ENCODE measurements around the gene ELL.
"Not testable (repeated sequence)": the region's sequence is repeated elsewhere in the genome, so short reads cannot be mapped to it uniquely, and the experiment has no call there.

ELL gene

DNA sequence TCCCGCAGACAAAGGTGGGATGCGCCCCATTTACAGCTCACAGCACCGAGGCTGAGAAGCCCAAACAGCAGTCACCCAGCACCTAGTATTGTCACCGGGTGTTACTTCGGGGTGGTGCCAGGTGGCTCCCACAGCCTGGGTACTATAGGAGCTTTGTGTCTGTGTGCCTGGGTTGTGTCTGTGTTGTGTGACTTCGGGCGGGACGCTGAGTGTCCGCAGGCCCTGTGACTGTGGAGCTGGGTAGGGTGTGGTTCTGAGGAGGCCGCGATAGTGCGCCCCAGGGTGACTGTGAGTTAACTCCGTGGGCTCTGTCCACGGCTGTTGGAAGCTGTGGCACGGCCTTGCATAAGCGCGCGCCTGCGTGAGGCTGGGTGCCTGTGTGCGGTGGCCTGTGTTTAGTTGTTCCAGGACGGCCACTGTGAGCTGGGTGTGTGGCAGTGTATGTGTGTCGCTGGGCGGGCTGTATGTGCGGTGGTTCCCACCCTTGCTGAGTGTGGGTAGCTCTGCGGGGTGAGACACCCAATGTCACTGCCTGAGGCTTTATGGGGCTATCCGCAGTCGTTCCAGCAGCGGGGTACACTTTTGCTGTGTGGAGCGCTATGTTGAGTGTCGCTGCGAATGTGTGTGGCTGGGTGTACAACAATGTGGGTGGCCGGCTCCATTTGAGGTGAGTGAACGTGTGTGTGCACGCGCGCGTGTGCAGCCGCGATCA is 103.2 kb downstream of the ELL start:
- DNase-seq = no peak

DNA sequence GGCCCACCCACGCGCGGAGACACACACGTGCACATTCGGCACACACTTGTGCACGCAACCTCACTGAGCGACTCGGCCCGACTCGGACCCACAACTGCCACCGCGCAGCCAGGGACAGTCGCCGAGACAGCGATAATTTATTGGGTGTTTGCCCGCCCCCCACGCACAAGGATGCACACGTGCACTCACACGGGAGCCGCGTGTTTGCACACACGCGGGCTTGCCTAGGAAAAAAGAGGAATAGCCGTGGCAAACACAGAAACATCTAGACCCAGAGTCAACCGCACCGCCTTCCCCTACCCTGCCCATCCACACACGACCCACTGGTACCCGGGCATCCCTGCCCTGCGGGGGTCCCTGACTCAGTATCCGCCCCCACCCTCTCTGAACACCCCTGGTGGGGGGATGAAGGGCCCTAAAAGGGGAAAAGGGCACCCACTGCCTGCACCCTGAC is 103.8 kb downstream of the ELL start:
- DNase-seq = no peak

DNA sequence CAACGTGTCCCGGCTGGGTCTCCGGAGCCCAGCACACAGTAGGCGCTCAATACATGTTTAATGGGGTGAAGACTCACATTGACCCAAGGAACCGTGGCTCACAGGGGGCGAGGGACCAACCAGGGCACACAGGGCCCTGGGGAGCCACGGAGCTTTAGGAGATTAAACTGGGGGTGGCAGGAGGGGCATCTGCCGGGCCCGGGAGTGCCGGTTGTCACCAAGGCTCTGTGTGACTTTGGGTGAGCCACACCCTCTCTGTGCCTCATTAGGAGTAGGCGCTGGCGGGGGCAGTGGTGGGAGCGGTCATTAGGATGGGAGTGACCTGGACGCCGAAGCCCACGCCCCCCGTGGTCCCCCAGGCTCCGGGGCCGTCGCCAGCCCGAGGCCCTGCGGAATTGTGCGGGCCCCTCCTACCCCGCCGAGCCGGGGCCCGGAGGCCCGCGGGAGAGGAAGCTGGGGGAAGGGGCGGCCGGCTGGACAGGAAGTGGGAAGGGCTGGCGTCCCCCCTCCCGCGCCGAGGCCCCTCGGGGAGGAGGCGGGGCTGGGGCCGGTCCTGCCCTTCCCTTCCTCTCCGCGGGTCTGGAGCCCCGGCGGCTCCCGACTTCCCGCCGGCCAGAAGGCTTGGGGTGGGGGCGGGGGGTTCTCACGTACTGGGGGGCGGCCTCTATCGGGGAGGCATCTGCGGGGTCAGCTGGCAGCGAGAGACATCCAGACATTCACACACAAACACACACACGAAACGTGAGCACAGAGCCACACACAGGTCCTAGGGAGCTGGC is 104.4 kb downstream of the ELL start:
- peak; percentile 14 for DNase-seq

DNA sequence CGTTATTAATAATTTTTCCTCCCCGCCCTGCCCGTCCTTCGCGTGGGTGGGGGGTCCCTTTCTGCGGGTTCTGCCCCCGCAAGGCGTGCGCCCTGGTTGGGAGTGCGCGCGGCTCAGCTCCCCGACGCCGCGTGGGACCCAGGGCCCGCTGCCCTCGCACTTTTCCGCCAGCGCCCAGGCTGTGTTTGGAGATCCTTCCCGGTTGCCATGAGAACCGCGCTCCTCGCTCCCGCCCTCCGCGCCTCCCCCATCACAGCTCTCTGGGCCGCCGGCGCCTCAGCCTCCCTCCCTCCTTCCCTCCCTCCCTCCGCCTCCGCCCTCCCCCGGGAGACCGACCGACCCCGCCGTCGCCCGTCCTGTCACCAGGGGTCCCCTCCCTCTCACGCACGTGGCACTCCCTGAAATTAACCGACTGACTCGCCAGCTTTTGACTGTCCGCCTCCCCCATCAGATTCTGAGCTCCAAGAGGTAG is 105.1 kb downstream of the ELL start:
- DNase-seq = peak; percentile 32

DNA sequence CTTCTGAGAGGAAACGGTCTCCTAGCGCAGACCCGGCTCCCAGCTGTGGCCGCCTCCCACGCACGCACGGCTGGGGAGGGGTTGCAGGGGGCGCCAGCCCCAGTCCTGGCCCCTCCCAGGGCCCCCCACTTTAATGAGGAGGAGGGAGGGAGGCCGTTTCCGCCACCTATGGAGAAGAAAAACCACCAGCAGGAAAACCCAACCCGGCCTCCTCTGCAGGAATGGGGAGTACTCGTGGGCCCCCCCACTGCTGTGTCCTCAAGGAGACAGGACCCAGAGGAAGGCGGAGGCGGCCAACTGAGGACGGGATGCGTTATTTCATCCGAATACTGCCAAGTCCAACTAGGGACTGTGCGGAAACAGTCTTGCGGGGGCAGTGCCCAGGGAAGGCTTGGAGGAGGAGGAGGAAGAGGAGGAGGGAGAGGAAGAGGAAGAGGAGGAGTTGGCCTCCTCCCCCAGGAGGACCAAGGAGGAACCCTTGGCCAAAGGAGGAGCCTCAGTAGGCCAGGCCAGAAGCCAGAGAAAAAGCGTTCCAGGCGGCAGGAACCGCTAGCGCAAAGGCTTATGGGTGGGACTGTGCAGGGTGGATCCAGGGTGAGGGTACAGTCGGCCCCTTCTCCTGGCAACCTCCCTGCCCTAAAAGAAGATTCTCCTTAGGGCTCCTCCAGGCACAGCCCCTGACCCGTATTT is 106.5 kb downstream of the ELL start:
- DNase-seq = no peak

DNA sequence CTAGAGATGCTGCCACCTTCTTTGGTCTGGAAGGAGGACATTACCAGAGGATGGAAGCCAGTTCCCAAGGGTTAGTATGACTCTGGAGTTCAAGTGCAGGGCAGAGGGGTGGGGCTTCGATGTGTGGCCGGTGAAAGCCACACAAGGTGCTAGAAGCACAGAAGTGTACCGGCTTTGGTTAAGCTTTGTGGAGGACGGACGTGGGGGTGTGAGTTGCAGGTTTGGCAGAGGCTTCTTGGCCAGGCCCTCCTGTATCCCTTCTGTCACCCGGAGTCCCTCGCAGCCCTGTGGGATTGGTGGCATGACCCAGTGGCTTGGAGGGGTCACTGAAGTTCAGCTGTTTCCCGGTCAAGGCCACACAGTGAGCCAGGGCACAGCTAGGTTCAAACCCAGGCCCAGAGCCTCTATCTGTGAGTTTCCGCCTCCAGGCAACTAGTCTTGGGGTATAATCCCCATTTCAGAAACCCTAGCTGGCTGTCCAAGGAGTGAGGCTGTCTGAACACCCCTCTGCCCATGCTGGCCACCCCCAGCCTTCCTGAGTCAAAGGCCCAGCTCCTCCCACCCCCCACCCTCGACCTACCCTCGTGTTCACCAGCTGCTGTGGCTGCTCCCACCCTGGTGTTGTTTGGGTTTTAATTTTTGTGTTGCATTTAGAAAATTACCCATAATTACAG is 107.2 kb downstream of the ELL start:
- no peak for DNase-seq

DNA sequence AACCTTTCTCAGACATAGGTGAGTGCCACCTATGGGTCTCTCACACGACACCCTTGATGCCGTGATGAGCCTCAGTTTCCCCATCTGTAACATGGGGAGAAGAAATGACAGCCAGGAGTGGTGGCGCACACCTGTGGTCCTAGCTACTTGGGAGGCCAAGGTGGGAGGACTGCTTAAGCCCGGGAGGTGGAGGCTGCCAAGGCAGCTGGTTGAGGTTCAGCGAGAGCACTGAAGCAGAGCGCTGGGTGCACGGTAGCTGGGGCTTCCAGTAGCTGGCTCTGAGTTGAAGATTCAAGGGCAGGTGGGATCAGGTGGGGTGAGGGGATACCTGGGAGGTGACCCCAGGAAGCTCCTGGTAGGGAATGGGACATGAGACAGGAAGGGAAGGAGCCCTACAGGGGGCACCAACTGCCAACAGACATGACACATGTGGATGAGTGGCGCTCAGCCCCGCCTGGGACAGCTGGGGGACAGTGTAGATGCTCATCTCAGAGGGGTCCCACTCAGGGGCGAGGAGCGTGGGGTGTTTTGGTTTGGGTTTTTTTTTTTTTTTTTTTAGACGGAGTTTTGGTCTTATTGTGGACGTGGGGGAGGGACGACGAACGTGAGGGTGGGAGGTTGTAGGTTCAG is 109.1 kb downstream of the ELL start:
- DNase-seq = no peak

DNA sequence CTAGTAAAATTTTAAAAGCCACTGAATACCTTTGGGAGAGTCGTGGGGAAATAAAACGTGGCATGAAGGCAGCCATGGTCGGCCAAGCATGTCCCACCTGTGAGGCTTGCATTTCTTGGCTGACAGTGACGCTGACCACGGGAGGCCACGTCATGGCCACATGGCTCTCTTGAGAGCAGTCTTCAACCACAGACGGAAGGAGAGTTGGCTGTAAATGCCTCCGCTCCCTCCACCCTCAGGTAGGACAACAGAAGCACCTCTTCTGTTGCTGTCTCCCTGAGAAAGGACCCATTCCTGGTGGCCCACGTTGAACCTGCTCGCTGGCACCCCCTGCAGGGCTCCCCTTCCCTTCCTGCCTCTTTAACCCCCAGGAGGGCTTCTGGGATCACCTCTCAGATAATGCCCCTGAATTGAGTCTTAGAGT is 113.8 kb downstream of the ELL start:
- DNase-seq = no peak

DNA sequence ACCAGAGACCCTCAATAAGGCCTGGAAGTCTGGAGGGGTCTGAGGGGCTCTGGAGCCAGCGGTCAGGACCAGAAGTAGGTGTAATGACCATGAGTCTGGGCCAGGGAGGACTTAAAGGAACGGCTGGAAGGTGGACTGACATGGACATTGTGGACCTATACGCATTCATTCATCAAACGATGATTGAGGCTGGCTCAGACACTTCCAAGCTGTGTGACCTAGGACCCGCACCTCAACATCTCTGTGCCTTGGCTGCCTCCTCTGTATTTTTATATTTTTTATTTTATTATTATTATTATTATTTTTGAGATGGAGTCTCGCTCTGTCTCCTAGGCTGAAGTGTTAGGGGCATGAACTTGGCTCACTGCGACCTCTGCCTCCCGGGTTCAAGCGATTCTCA is 115.1 kb downstream of the ELL start:
- no peak for DNase-seq

DNA sequence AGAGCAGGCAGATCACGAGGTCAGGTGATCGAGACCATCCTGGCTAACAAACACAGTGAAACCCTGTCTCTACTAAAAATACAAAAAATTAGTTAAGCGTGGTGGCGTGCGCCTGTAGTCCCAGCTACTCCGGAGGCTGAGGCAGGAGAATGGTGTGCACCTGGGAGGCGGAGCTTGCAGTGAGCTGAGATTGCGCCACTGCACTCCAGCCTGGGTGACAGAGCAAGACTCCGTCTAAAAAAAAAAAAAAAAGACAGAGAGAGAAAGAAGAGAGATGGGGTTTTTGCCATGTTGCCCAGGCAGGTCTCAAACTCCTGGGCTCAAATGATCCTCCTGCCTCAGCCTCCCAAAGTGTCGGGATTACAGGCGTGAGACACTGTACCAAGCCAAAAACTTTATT is 116.1 kb downstream of the ELL start:
- DNase-seq = not testable (repeated sequence)

DNA sequence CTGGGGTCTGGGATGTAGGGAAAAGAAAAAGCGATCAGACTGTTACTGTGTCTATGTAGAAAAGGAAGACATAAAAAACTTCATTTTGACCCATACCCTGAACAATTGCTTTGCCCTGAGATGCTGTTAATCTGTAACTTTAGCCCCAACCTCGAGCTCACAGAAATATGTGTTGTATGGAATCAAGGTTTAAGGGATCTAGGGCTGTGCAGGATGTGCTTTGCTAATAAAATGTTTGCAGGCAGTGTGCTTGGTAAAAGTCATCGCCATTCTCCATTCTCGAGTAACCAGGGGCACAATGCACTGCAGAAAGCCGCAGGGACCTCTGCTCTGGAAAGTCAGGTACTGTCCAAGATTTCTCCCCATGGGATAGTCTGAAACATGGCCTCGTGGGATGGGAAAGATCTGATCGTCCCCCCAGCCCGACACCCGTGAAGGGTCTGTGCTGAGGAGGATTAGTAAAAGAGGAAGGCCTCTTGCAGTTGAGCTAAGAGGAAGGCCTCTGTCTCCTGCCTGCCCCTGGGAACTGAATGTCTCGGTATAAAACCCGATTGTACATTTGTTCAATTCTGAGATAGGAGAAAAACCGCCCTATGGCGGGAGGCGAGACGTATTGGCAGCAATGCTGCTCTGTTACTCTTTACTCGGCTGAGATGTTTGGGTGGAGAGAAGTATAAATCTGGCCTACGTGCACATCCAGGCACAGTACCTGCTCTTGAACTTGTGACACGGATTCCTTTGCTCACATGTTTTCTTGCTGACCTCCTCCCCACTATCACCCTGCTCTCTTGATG is 119.2 kb downstream of the ELL start:
- DNase-seq = not testable (repeated sequence)

DNA sequence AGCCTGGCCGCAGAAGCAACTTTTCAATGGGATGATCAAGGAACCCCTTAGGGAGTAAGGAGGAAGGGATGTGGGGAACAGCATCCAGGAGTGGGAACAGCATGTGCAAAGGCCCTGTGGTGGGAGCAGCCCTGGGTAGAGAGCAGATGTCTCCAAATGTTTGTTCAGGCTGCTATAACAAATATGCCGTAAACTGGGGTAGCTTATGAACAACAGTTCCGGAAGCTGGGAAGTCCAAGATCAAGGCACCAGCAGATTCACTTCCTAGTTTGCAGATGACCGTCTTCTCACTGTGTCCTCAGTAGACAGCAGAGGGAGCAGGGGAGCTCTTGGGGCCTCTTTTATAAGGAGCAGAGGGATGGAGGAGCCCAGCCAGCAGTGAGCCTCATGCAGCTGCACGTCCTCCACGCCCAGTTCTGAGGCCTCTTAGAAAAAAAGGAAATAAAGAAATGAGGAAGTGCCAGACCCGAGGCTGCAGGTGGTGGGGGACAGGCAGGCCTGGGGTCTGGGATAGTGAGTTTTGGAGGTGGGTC is 120.2 kb downstream of the ELL start:
- no peak for DNase-seq

DNA sequence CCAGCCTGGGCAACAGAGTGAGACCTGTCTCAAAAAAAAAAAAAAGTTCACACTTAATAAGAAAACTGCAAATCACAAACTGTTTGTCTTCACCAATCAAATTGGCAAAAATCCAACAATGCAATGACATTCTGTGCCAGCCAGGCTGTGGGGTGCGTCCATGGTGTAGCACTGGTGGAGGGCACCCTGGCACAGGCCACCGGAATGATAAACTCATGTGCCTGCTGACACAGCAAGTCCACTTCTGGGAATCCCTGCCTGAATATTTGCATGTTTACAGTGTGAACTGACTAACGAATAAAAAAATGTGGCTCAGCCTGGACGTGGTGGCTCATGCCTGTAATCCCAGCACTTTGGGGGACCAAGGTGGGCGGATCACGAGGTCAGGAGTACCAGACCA is 122.9 kb downstream of the ELL start:
- no peak for DNase-seq

DNA sequence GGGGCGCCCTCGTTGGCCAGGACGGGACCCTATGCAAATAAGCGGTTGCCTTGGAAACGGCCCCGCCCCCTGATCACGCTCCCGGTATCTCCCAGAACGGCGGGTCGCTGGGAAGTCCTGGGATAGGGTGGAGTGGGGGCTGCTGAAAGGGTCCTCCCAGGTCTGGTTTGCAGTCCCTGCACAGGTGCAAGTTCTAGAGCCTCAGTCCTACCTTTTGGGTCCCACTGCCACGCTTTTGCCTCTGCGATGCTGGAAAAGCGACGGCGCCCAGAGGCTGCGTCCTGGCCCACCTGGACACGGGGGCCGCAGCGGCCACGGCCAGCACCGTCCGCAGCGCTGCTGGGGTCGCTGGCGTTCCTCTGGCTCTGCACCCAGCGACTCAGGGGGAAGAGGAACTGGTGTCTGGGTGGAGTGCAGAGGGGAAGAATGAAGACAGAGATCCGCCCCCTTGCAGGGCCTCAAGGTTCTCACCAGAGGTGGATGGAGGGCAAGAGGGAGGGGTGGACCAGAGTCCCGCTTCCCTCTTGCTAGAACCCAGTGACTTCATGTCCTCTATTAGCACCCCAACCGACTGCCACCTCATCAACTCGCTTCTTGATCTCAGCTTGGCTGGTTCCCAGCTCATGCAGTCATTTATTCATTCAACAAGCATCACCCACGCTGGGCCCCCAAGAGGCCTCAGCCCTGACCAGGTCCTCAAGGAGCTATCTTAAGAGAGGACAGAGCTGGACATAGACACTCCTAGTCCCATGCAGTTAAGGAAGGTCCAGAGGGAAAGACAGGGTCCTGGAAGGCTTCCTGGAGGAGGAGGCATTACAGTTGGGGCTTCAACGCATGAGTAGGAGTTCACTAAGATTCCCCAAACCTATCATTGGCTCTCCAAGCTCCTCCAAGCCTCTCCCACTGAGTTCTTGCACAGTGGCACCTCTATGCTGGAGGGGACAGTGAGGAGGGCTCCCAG is 124.3 kb downstream of the ELL start, which contains the start of gene LRRC25:
LRRC25 (minus strand) TSS at position 381 of the 961 bp plus-strand sequence. CDS start 659 bp downstream, outside the sequence.
- no peak for DNase-seq

DNA sequence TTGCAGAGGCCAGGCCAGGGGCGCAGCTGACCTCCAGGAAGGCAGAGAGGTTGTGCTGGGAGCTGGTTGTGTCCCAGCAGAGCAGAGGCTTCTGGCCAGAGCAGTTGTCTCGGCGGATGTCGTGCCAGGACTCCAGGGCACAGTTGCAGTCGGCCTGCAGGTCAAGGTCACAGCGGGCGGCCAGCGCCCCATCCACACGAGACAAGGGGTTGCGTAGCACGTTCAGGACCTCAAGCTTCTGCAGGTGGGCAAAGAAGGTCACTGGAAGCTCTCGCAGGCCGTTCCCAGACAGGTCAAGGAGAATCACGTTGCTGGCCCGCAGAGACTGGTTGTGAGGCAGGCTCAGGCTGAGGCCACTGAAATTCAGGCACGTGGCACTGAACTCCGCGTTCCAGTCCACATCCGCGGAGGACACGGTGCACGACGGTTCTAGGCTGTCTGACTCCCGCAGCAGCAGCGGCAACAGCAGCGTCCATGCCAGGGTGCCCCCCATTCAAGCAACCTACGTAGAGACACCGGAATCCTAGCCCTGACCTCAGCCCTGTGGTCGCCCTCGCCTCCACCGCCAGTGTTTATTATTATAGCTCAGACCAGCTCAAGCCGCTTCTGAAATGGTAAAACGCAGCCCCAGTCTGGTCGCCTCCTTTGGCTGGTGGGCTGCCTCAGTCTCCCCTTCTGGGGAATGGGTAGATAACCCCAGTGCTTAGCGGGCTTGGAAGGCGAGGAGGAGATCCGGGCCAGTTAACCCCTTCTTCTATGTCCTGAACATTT is 125.2 kb downstream of the ELL start:
- DNase-seq = no peak

DNA sequence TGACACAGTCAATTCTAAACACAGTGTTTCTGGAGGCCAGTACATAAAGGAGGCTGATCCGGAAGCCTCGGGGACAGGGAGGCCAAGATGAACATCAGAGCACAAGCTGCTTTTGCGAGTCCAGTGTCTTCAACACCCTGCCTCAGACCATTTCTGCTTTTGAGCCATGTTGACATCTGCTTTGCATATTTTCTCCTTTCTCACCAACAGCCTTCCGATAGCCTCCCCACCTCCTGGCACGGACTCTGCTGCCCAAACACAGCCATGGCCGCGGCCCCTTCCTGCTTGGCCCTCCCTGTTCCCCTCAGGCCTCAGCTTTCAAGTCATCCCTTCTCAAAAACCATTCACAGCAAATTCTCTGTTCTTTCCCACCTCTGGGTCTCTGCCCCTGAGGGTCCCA is 128.0 kb downstream of the ELL start:
- no peak for DNase-seq

DNA sequence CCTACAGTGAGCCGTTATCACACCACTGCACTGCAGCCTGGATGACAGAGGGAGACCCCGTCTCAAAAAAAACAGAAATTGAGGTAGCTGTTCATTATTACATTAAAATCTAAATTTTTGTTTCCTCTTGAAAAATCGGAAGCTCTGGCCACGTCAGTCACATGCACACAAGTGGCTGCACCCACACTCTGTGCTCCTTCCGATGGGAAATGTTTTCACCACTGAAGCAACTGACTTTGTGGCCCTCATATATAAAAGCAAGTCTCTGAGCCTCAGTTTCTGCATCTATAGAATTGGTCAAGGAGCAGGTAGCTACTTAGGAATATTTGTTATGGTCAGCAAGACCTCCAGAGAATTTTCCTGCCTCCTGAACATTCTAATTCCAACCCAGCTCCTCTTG is 128.9 kb downstream of the ELL start:
- DNase-seq = no peak
